Kidney epithelial cell (primary cell): Measurements from ENCODE around the gene CUBN. TPM values are rescaled to one million over a fixed set of nuclear protein-coding genes. Genes with fewer than 3 reads are reported as not detected.
"Not testable (repeated sequence)": the region's sequence is repeated elsewhere in the genome, so short reads cannot be mapped to it uniquely, and the experiment has no call there.

ENCODE experiments used
- DNase-seq: peaks from one replicate; pipeline ENCODE4 v3.0.0-alpha.2; 2010; ENCODE audit warnings: low read depth
- H3K27me3 ChIP-seq: 2 replicates; pipeline ENCODE4 v1.6.0; 2011; ENCODE audit warnings: low read length; ENCODE audit not compliant: control insufficient read depth, insufficient read depth
- H3K36me3 ChIP-seq: 2 replicates; pipeline ENCODE4 v1.5.1; 2011; ENCODE audit warnings: low read length; ENCODE audit not compliant: control insufficient read depth, insufficient read depth
- H3K4me3 ChIP-seq: 2 replicates; pipeline ENCODE4 v1.5.1; 2011; ENCODE audit warnings: low read depth, mild to moderate bottlenecking, control low read depth, low read length
- total RNA-seq: library from RNA; depleted of rRNA; stranded (reverse); fragments of >200 nt; gene quantifications from 2 replicates; pipeline ENCODE4 v1.2.3, GENCODE V29; 2015
- TF ChIP-seq, protein P1 (sequence below): IDR thresholded peaks from 2 replicates; pipeline ENCODE4 v1.5.1; 2011; ENCODE audit warnings: mild to moderate bottlenecking, moderate library complexity, low read length, control low read depth, inconsistent platforms; ENCODE audit not compliant: insufficient read depth, poor library complexity, severe bottlenecking

CUBN gene
- total RNA-seq, 1 donor from 2014 or later = 1.3 TPM

GRCh38 chr10:16828701-16829175 lies 300.9 kb downstream of the CUBN start:
- no peaks in the 10 kb centered on the region for H3K36me3 ChIP-seq
- H3K27me3 ChIP-seq = no peaks in the 10 kb centered on the region
- TF ChIP-seq, protein P1, sequence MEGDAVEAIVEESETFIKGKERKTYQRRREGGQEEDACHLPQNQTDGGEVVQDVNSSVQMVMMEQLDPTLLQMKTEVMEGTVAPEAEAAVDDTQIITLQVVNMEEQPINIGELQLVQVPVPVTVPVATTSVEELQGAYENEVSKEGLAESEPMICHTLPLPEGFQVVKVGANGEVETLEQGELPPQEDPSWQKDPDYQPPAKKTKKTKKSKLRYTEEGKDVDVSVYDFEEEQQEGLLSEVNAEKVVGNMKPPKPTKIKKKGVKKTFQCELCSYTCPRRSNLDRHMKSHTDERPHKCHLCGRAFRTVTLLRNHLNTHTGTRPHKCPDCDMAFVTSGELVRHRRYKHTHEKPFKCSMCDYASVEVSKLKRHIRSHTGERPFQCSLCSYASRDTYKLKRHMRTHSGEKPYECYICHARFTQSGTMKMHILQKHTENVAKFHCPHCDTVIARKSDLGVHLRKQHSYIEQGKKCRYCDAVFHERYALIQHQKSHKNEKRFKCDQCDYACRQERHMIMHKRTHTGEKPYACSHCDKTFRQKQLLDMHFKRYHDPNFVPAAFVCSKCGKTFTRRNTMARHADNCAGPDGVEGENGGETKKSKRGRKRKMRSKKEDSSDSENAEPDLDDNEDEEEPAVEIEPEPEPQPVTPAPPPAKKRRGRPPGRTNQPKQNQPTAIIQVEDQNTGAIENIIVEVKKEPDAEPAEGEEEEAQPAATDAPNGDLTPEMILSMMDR = no peak
- H3K4me3 ChIP-seq = no peak overlapping the region
- DNase-seq = no peak

DNA sequence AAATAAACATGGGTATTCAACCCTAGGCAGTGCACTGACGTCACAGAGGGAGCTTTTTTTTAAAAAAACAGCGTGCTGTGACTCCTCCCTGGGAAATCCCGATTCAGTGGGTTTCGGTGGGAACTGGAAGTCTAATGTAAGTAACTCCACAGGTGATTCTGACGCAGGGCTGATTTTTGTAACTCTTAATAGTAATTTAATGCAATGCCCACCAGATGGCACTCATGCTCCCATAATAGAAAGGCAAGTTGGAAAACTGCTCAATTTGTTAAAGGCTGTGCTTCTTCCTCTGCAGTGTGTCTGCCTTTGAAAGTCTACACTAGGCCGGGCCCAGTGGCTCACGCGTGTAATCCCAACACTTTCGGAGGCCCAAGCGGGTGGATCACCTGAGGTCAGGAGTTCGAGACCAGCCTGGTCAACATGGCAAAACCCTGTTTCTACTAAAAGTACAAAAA lies 301.5 kb downstream of the CUBN start:
- TF ChIP-seq, protein P1 = peak; percentile 47
- DNase-seq = peak; percentile 44
- no peaks in the 10 kb centered on the region for H3K36me3 ChIP-seq
- no peaks in the 10 kb centered on the region for H3K27me3 ChIP-seq
- H3K4me3 ChIP-seq = no peak overlapping the region

- H3K4me3 ChIP-seq, DNase-seq, H3K27me3 ChIP-seq, H3K36me3 ChIP-seq: not testable (repeated sequence)
These were observed 302.1 kb downstream of the CUBN start for GRCh38 chr10:16827474-16827873.

DNA sequence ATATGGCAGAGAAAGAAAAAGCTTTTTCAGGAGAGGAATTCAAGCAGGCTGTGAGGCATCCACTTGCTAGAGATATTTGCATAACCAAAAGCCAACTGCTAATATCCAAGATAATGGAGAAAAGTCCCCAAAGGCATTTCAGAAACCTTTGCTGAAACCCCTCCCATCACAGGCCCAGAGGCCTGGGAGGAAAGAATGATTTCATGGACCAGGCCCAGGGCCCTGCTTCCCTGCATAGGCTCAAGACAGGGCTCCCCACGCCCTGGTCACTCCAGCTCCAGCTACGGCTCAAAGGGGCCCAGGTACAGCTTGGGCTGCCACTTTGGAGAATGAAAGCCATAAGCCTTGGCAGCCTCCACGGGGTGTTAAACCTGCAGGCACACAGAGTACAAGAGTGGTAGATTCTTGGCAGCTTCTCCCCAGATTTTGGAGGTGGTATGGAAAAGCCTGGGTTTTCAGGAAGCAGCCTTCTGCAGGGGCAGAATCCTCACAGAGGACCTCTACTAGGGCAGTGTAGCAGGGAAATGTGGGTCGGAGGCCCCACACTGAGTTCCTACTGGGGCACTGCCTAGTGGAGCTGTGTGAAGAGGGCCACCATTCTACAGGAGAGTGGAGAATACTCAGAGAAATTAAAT lies 306.8 kb downstream of the CUBN start:
- TF ChIP-seq, protein P1 = no peak
- H3K27me3 ChIP-seq = no peaks in the 10 kb centered on the region
- no peak for DNase-seq
- H3K4me3 ChIP-seq = no peak overlapping the region
- no peaks in the 10 kb centered on the region for H3K36me3 ChIP-seq

DNA sequence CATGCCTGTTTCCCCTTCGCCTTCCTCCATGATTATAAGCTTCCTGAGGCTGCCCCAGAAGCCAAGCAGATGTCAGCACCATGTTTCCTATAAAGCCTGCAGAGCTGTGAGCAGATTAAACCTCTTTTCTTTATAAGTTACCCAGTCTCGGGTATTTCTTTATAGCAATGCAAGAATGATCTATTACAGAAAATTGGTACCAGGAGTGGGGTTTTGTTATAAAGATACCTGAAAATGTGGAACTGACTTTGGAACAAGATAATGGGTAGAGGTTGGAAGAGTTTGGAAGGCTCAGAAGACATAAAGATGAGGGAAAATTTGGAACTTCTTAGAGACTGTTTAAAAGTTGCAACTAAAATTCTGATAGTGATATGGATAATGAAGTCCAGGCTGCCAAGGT lies 307.6 kb downstream of the CUBN start:
- Histone ChIP-seq H3K27me3 (no peaks in the 10 kb centered on the region), H3K4me3 (no peak overlapping the region), H3K36me3 (no peaks in the 10 kb centered on the region)
- TF ChIP-seq, protein P1 = no peak
- DNase-seq = no peak

DNA sequence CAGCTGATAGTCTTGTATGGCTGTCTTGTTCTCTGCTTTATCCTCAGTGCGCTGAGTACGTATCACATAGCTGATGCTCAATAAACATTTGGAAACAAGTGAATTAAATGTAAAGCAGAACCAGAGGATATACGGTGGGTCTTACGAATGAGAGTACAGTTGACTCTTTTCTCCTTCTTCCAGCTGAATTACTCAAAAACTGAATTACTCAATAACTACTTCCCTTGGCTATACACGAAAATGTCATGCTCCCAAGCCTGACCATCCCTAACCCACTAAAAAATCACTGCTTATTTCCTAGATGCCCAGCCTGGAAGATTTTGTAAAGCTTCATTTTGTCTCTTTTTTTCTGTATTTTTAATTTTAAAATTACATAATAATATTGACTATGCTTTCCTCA lies 309.2 kb downstream of the CUBN start:
- Histone ChIP-seq H3K36me3 (no peaks in the 10 kb centered on the region), H3K4me3 (no peak overlapping the region), H3K27me3 (no peaks in the 10 kb centered on the region)
- TF ChIP-seq, protein P1 = no peak
- no peak for DNase-seq
